GM15510 (cell line): Measurements from ENCODE around the gene PLCD4.
A peak's percentile ranks its signal among the peaks of the same experiment; 100 is the strongest.

Experiments
- POLR2A ChIP-seq: IDR thresholded peaks from 3 replicates; pipeline ENCODE4 v1.6.1; 2011; ENCODE audit warnings: borderline replicate concordance; ENCODE audit not compliant: insufficient read length; ENCODE audit errors: extremely low read depth

Gene PLCD4

DNA sequence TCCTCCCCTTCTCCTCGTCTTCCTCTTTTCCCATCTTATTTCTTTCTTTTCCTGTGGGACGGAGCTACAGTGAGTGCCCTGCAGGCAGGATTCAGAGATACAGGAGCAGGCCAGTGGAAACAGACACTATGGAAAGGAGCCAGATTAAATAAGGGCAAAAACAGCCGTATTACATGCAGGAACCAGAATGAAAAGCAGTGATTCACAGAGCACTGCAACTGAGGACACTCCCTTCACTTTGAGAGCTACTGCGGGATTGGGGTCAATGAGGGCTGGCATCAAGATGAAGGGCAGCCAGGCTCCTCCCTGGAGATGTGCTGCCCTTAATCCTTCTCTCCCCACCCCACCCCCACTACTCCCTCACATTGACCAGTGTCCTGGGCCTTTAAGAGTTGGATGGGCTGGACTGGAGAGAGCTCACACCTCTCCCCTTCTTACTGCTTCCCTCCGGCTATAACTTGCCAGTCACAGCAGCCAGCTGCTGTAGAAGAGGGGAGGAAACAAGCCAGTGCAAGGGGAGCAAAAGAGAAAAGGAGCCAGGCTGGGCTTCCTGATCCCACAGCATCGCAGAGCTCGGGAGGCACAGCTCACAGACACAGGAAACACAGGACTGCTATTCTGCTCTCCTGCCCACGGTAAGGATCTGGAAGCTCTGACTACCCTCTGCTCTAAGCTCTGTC is at the start of gene PLCD4:
Gene PLCD4 (plus strand): TSS at position 464 of the 680 bp plus-strand sequence. CDS start 7,841 bp downstream, outside the sequence.
- no peak for TF ChIP-seq POLR2A

- TF ChIP-seq POLR2A, result no peak
Observed at GRCh38 chr2:218557941-218558340, 49.8 kb upstream of the PLCD4 start.

DNA sequence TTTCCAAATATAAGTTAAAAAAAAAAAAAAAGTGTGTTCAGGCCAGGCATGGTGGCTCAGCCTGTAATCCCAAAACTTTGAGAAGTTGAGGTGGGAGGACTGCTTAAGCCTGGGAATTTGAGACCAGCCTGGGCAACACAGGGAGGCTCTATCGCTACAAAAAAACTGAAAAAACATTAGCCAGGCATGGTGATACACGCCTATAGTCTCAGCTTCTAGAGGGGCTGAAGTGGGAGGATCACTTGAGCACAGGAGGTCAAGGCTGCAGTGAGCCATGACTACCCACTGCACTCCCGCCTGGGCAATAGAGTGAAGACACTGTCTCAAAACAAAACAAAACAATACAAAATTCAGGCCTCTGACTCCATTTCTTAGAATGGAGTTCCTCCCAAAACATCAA is 48.7 kb upstream of the PLCD4 start:
- TF ChIP-seq POLR2A, result no peak

DNA sequence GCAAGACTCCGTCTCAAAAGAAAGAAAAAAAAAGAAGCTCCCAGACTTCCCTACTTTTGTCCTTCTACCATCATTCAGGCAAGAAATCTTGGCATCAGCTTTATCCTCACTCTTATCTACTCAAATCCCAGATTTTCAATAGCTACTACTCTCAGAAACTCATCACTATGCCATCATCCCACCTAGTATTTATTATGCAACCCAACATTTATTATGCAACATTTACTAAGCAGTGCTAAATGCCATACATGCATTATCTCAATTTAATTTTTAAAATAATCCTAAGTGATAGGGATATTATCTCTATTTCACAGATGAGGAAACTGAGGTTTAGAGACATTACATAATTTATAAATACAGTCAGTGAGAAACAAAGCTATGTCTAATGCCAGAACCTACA is 43.6 kb upstream of the PLCD4 start:
- TF ChIP-seq POLR2A, result no peak

GRCh38 chr2:218566296-218566695 is 41.4 kb upstream of the PLCD4 start:
- no peak for TF ChIP-seq POLR2A

- no peak for TF ChIP-seq POLR2A
Observed at GRCh38 chr2:218567797-218568189, 39.9 kb upstream of the PLCD4 start.

DNA sequence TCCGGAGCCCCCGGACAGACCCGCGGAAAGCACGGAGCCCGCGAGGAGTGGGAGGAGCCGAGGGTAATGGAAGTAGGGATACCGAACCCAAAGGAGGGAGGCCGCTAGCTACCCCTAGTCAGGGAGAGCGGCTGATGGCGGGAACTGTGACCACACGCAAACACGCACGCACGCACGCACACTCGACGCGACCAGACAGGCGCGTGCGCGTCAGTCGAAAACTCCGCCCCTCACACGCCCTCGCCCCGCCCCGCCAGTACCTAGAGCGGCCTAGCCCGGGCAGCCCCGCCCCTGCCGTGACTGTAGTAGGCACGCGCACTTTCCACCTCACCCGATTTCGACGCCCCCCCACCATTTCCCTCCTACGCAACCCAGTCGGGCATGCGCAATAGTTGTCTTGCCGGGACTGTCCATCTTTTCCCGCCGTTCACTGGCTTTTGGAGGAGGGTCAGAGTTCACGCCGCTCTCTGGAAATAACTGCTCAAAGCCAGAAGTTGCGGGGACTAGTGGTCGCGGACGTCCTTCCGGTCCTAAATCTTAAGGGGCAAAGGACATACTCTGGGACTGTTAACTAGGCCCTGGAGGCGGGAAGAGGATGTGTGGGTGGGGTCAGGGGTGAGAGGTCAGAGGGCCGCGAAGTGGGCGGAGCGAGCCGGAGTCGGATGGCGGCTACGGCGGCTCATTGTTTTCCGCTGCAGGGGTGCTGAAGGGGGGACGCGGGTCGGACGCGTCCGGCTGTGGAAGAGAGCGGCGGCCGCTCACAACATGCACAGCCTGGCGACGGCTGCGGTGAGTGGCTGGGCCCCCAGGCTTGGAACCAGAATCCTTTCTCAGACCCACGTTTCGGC is 39.3 kb upstream of the PLCD4 start, which contains the start of the genes CNOT9 and USP37:
Gene CNOT9 (plus strand): TSS at position 650 of the 848 bp plus-strand sequence. CDS start 116 bp downstream, at position 766.
Gene USP37 (minus strand): TSS at position 162 of the 848 bp plus-strand sequence. CDS start 9,698 bp downstream, outside the sequence.
- peak; percentile 79 for TF ChIP-seq POLR2A

DNA sequence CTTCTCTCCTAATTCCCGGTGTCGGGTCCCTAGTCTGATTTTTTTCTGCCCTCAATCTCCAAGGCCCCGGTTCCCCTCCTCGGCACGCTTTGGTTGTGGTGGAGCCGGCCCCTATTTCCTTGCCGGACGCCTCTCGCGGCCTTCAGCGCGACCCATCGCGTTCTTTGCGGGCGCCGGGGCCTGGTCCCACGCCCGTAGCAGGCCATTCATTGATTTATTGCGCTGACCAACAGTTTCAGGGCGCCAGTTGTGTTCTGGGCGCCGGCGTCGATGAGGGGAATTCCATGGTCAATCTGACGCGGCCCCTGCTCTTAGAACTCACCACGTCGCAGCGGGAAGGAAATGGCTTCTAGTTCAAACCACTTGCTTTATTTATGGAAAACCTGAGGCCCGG is 38.7 kb upstream of the PLCD4 start:
- TF ChIP-seq POLR2A, result peak; percentile 11

- no peak for TF ChIP-seq POLR2A
Observed at GRCh38 chr2:218569661-218570500, 37.8 kb upstream of the PLCD4 start.

DNA sequence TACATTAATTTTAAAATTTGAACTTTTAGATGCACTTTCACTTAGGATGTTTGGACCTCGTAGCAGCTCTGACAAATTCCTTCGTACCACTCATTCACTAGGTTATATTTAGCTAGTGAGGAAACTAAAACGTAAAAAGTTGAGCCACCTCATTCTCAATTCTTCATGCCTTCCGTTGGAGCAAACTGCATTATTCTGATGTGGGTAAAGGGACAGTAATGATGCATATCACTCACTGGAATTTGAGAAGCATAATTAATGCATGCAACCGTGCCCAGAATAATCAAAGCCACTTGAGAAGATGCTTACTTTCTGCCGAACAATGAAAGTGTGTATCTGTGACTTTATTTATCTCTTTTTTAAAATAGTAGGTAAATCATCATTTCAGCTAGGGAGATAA is 36.8 kb upstream of the PLCD4 start:
- TF ChIP-seq POLR2A, result no peak

- TF ChIP-seq POLR2A, result no peak
Observed at GRCh38 chr2:218576854-218577253, 30.8 kb upstream of the PLCD4 start.

DNA sequence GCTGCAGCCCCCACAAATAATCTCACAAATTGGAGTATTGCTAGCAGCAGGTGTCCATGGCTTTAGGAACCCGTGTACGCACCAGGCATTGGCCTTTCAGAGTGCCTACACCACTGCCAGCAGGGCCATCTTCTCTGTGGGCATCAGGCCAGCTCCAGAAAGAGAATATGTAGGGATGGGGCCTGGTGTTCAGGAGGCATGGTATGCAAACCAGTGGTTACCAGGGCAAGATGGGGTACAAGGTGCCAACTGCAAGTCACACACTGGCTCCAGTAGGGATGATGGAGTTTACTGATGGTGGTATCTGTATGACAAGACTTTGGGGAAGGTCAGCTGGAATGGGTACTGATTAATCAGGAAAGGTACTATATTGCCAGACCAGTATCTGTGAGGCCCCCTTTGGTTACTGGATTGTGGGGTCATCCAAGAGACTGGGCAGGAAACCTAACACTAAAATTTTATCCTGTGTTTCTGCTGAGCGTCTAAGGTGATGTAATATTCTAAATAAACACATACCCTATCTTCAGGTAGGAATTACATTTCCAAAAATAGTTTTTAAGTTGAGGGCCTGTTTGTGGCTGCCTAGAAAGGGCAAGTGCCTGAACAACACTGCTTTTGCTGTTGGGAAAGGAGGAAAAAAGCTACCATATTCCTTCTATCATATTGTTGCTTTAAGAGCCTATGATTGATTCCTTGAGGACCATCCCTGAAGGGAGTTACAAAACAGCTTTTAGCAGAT is 30.0 kb upstream of the PLCD4 start:
- TF ChIP-seq POLR2A, result no peak

GRCh38 chr2:218578272-218578877 is 29.3 kb upstream of the PLCD4 start:
- no peak for TF ChIP-seq POLR2A

- TF ChIP-seq POLR2A, result no peak
Observed at GRCh38 chr2:218582076-218582475, 25.6 kb upstream of the PLCD4 start.
